ENCODE results near the gene NISCH. TPM values are rescaled to one million over a fixed set of nuclear protein-coding genes. Genes with fewer than 3 reads are reported as not detected.

Gene NISCH
- total RNA-seq, 1 donor from 2014 or later: 62.5 TPM

DNA sequence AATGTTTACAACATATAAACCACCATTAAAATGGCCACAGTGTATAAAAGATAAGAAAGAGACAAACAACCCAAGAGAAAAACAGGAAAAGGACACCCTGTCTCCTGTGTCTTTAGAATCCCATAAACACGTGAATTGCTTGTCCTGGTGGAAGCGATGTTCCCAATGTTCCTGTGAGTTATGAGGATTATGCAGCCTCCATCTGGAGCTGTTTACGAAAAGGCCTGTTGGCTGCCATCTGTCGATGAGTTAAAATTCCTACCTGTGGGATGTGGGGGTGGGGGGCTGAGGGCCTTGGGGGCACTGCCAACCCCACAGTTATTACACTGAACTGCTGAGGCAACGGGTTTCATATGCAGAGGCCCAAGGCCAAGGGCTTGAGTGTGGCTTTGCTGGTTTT, 13.6 kb downstream of the NISCH start:
- no peak overlapping the region for H3K4me3 ChIP-seq (ENCODE audit: low read depth, low read length)
- TF ChIP-seq, protein P1, sequence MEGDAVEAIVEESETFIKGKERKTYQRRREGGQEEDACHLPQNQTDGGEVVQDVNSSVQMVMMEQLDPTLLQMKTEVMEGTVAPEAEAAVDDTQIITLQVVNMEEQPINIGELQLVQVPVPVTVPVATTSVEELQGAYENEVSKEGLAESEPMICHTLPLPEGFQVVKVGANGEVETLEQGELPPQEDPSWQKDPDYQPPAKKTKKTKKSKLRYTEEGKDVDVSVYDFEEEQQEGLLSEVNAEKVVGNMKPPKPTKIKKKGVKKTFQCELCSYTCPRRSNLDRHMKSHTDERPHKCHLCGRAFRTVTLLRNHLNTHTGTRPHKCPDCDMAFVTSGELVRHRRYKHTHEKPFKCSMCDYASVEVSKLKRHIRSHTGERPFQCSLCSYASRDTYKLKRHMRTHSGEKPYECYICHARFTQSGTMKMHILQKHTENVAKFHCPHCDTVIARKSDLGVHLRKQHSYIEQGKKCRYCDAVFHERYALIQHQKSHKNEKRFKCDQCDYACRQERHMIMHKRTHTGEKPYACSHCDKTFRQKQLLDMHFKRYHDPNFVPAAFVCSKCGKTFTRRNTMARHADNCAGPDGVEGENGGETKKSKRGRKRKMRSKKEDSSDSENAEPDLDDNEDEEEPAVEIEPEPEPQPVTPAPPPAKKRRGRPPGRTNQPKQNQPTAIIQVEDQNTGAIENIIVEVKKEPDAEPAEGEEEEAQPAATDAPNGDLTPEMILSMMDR (IDR thresholded peaks at IDR 0.05; ENCODE audit: insufficient read depth, low read length, poor library complexity, severe bottlenecking): no peak
- H3K27me3 ChIP-seq (ENCODE audit: control insufficient read depth, insufficient read depth, low read length): no peaks in the 10 kb centered on the region
- no peak for DNase-seq (ENCODE audit: low read depth)
- peaks cover 13% of the 10 kb centered on the region for H3K36me3 ChIP-seq (ENCODE audit: control insufficient read depth, insufficient read depth, low read length)

DNA sequence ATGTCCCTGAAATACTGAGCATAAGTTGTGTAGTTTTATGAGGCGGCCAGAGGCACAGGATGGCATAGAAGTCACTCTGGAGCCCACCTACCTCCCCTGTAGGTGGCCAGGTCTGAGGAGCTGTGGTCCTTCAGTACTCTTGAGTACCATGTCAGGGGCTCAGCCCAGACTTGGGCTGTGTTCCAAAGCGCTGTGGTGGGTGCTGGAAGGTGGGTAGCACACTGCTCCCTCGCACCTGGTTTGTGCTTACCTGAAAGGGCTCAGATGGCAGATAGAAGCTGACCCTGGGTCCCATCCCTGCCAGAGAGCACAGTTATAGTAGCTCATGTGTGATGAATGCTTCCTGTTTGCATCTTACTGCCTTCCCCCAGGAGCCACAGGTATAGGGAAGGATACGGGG, 15.5 kb downstream of the NISCH start:
- TF ChIP-seq, protein P1 (IDR thresholded peaks at IDR 0.05; ENCODE audit: insufficient read depth, low read length, poor library complexity, severe bottlenecking): no peak
- Histone ChIP-seq H3K4me3 (ENCODE audit: low read depth, low read length) (no peak overlapping the region), H3K27me3 (ENCODE audit: control insufficient read depth, insufficient read depth, low read length) (no peaks in the 10 kb centered on the region), H3K36me3 (ENCODE audit: control insufficient read depth, insufficient read depth, low read length) (peaks cover 13% of the 10 kb centered on the region)
- DNase-seq (ENCODE audit: low read depth): no peak

- no peak overlapping the region for H3K4me3 ChIP-seq (ENCODE audit: low read depth, low read length)
- peaks cover 15% of the 10 kb centered on the region for H3K36me3 ChIP-seq (ENCODE audit: control insufficient read depth, insufficient read depth, low read length)
- DNase-seq (ENCODE audit: low read depth): no peak
- no peaks in the 10 kb centered on the region for H3K27me3 ChIP-seq (ENCODE audit: control insufficient read depth, insufficient read depth, low read length)
- TF ChIP-seq, protein P1 (IDR thresholded peaks at IDR 0.05; ENCODE audit: insufficient read depth, low read length, poor library complexity, severe bottlenecking): peak; percentile 73
Measured at GRCh38 chr3:52471371-52472238, 16.2 kb downstream of the NISCH start.

GRCh38 chr3:52472239-52473000, 17.0 kb downstream of the NISCH start:
- H3K36me3 ChIP-seq (ENCODE audit: control insufficient read depth, insufficient read depth, low read length): peaks cover 14% of the 10 kb centered on the region
- TF ChIP-seq, protein P1 (IDR thresholded peaks at IDR 0.05; ENCODE audit: insufficient read depth, low read length, poor library complexity, severe bottlenecking): no peak
- H3K4me3 ChIP-seq (ENCODE audit: low read depth, low read length): no peak overlapping the region
- no peak for DNase-seq (ENCODE audit: low read depth)
- no peaks in the 10 kb centered on the region for H3K27me3 ChIP-seq (ENCODE audit: control insufficient read depth, insufficient read depth, low read length)

DNA sequence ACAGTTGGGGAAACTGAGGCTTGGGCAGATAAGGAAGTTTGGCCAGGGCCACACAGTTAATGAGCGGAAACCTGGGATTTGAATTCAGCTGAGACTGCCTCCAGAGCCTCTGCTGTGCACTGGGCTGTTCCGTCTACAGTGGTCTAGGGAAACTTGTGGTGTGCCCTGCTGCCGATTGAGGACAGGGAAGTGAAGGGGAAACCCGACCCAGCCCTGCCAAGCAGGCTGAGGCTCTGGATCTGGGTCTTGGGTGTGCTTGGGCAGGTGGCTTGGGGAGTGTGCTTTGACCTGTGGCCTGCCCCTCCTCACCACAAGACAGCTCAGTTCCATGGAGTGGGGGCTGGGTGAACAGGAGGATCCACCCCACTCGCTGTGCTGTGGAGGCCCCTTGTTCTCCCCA, 17.6 kb downstream of the NISCH start:
- TF ChIP-seq, protein P1 (IDR thresholded peaks at IDR 0.05; ENCODE audit: insufficient read depth, low read length, poor library complexity, severe bottlenecking): no peak
- peaks cover 14% of the 10 kb centered on the region for H3K36me3 ChIP-seq (ENCODE audit: control insufficient read depth, insufficient read depth, low read length)
- no peaks in the 10 kb centered on the region for H3K27me3 ChIP-seq (ENCODE audit: control insufficient read depth, insufficient read depth, low read length)
- no peak overlapping the region for H3K4me3 ChIP-seq (ENCODE audit: low read depth, low read length)
- DNase-seq (ENCODE audit: low read depth): no peak

All from kidney epithelial cell (primary cell).